Activated CD4-positive, alpha-beta T cell treated with anti-CD3 and anti-CD28 coated beads, Interleukin-2, amount 10 ng/mL, durations not matched to agents 24 days and 14 days (primary cell): ENCODE data around the gene KMT2B. TPM values are rescaled to one million over a fixed set of nuclear protein-coding genes. Genes with fewer than 3 reads are reported as not detected.

Experiments
- DNase-seq: peaks from one replicate; pipeline ENCODE4 v3.0.0; 2022
- H3K27ac Mint-ChIP-seq: one replicate; pipeline ENCODE4 v1.8.0; 2022; ENCODE audit warnings: mild to moderate bottlenecking, mixed read lengths
- H3K27me3 Mint-ChIP-seq: one replicate; pipeline ENCODE4 v1.8.0; 2022; ENCODE audit warnings: mixed read lengths
- H3K36me3 Mint-ChIP-seq: one replicate; pipeline ENCODE4 v1.8.0; 2022; ENCODE audit warnings: low read depth, mild to moderate bottlenecking, mixed read lengths
- H3K4me1 Mint-ChIP-seq: one replicate; pipeline ENCODE4 v1.8.0; 2021; ENCODE audit warnings: mixed read lengths
- H3K4me3 Mint-ChIP-seq: one replicate; pipeline ENCODE4 v1.8.0; 2022; ENCODE audit warnings: mild to moderate bottlenecking, moderate library complexity, mixed read lengths
- H3K9me3 Mint-ChIP-seq: one replicate; pipeline ENCODE4 v1.8.0; 2021; ENCODE audit warnings: mixed read lengths
- intact Hi-C: fragments of 100-400 bp; cut with micrococcal nuclease; formaldehyde crosslinking; loops from one replicate; pipeline ENCODE4 v1.15.1; 2023
- total RNA-seq: library from RNA; stranded (reverse); gene quantifications from 2 replicates; pipeline ENCODE4 v1.2.3, GENCODE V29; 2022

KMT2B gene
- total RNA-seq, 1 donor from 2014 or later: 64.5 TPM

GRCh38 chr19:35696835-35697234 lies 21.0 kb upstream of the KMT2B start:
- intact Hi-C loops: no loop called here
- no peaks in the 10 kb centered on the region for H3K36me3 Mint-ChIP-seq
- DNase-seq: peak; percentile 69
- no peaks in the 10 kb centered on the region for H3K9me3 Mint-ChIP-seq
- H3K4me3 Mint-ChIP-seq: no peak overlapping the region
- peak overlapping the region; percentile 48 for H3K27ac Mint-ChIP-seq
- H3K27me3 Mint-ChIP-seq: no peaks in the 10 kb centered on the region
- H3K4me1 Mint-ChIP-seq: peaks cover 16% of the 10 kb centered on the region

DNA sequence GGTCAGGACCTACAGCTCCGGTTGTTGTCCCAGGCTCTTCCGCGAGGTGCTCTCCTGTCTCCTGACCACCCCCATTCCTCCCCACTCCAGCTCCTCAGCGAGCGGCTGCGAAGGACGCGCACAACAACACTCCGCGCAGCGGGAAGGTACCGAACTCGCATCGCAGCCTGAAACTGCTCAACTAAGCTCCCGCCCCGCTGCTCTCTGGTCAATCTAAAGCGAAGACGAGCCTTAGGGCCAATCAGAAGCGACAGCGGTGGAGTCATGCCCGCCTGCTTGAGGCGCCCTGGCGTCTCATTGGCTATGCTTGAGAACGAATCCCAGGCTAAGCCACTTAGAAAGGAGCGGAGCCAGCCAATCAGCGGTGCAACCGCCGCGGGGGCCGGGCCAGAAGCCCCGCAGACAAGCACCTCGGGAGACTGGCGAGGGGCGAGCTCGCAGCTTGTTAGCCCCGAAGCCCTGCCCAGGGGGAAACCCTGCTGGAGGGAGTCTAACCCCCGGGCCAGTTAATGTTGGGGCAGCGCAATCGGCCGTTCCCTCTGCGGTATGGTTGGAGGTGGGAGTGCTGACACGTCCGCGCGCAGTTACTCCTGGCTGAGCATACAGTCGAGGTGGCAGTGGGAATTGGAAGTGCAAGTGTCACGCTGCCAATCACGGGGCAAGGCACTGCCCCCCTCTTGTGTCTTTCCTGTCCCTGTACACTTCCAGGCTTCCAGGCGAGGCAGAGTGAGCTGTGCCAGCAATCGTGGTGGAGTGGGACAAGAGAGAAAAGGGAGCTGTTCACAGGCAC lies 15.4 kb upstream of the KMT2B start:
- Mint-ChIP-seq H3K36me3 (peaks cover 2% of the 10 kb centered on the region), H3K4me1 (peaks cover 7% of the 10 kb centered on the region), H3K9me3 (no peaks in the 10 kb centered on the region), H3K27me3 (no peaks in the 10 kb centered on the region), H3K4me3 (peak overlapping the region; percentile 89), H3K27ac (peak overlapping the region; percentile 92)
- intact Hi-C loops: loop anchor here (1.0 kb wide), 2 partner anchors 9 to 15 kb away; no protein-coding TSS in a partner anchor
- peak; percentile 98 for DNase-seq

- DNase-seq: no peak
- Mint-ChIP-seq H3K27ac (no peak overlapping the region), H3K27me3 (no peaks in the 10 kb centered on the region), H3K4me1 (peaks cover 7% of the 10 kb centered on the region), H3K9me3 (no peaks in the 10 kb centered on the region), H3K4me3 (no peak overlapping the region), H3K36me3 (peaks cover 2% of the 10 kb centered on the region)
- intact Hi-C loops: no loop called here
Observed at GRCh38 chr19:35703343-35703742, 14.5 kb upstream of the KMT2B start.

- peak; percentile 72 for DNase-seq
- intact Hi-C loops: no loop called here
- H3K4me1 Mint-ChIP-seq: peaks cover 7% of the 10 kb centered on the region
- H3K4me3 Mint-ChIP-seq: no peak within 1 kb of the TSS
- H3K27me3 Mint-ChIP-seq: no peaks in the 10 kb centered on the region
- no peak within 1 kb of the TSS for H3K27ac Mint-ChIP-seq
- H3K36me3 Mint-ChIP-seq: peaks cover 2% of the 10 kb centered on the region
- H3K9me3 Mint-ChIP-seq: no peaks in the 10 kb centered on the region
Observed at GRCh38 chr19:35704218-35704617, 13.6 kb upstream of the KMT2B start, which contains the start of gene ZBTB32. TSS of gene ZBTB32 (plus strand) at chr19:35704558. CDS start at chr19:35714627, 10,069 bp downstream.

- H3K27ac Mint-ChIP-seq: no peak overlapping the region
- H3K27me3 Mint-ChIP-seq: no peaks in the 10 kb centered on the region
- H3K36me3 Mint-ChIP-seq: peaks cover 2% of the 10 kb centered on the region
- no peaks in the 10 kb centered on the region for H3K9me3 Mint-ChIP-seq
- DNase-seq: no peak
- H3K4me3 Mint-ChIP-seq: no peak overlapping the region
- intact Hi-C loops: no loop called here
- H3K4me1 Mint-ChIP-seq: peaks cover 25% of the 10 kb centered on the region
Observed at GRCh38 chr19:35708391-35708790, 9.4 kb upstream of the KMT2B start.

DNA sequence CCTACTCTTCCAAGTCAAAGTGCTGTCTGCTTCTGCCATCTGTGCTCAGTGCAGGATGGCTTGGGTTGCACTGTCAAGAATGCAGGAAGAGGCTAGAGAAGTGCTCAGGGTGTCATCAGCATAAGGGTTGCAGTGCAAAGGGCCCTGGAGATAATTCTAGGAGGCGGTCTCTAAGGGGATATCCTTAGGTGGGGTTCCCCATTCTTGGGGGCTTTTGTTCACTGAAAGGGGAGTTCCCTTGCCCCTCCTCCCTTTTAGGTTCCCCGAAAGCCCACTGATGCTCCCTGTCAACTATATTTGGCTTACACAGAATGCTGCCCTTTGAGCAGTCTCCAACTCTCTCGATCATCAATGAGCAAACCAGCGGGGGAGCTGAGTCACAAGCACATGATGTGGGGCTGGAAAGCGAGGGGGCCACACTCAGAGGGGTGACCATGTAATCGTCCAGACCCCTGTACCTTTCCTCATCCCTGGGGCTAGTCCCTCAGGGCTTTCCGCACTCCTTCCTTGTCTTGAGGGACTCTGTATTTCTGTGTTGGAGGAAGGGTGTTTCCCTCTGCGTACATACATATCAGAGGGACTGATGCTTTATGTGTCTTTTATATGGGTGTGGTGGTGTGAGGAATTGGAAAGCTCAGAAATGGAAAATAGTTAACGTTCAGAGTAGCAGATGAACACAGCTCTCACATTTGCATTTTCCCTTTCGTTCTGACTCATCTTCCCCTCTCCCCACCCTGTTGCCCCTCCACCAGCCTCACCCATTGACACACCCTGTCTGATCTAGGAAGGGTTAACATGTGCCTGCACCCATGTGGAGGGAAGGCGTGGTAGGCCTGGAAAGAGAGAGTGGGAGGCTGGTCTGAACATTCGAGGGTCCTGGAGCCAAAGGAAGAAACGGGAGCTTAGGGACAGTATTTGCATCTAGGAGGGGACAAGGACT lies 6.7 kb upstream of the KMT2B start:
- peaks cover 42% of the 10 kb centered on the region for H3K4me1 Mint-ChIP-seq
- intact Hi-C loops: loop anchor here (1.0 to 5.0 kb wide), 3 partner anchors 9 to 84 kb away; partner anchors contain the start of gene RBM42
- H3K36me3 Mint-ChIP-seq: peaks cover 26% of the 10 kb centered on the region
- no peaks in the 10 kb centered on the region for H3K9me3 Mint-ChIP-seq
- peak; percentile 89 for DNase-seq
- H3K27ac Mint-ChIP-seq: peak overlapping the region; percentile 96
- H3K4me3 Mint-ChIP-seq: peak overlapping the region; percentile 65
- no peaks in the 10 kb centered on the region for H3K27me3 Mint-ChIP-seq

DNA sequence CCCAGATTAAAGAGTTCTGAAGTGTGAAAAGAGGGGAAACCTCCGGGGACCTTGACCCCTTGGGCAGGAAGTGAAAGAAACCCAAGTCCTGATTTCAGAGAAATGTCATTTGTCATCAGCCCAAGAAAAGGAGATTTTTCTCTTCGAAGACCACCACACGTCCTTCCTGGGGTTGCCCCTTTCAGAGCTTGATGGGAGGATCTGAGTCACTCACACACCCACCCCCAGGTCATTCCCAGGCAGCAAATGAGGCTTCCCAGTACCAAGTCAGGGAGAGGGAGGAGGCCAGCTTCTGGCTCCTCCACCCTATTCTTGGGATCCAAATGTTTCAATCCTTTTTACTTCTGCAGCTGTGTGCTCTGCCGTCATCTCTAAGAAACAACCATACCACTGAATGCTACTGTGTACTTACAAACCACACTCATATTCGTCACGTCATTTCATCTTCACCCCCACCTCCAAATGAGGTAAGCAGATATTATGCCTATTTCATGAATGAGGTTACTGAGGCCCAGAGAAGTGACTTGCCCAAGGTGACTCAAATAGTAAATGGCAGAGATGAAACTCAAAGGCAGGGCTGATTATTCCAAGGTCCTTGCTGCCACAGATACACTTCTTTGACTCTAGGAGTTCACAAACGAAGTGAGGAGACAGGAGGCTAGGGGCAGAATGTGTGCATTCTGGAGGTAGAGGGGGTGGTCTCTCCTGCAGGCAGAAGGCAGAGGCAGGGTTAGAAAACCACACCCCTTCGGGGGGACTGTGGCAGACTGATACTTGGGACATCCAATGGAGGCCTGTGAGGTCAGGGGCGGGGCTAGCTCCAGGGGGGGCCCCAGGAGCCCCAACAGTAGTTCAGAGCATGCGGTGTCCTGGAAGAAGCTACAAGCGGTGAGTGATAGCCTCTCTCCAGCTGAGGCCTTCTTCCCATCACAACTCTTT lies 5.0 kb upstream of the KMT2B start:
- peak overlapping the region; percentile 92 for H3K4me3 Mint-ChIP-seq
- intact Hi-C loops: loop anchor here (1.0 to 5.0 kb wide), 2 partner anchors 29 to 86 kb away; partner anchors contain the start of genes IGFLR1 and RBM42
- H3K36me3 Mint-ChIP-seq: peaks cover 37% of the 10 kb centered on the region
- H3K27me3 Mint-ChIP-seq: no peaks in the 10 kb centered on the region
- peak; percentile 90 for DNase-seq
- peak overlapping the region; percentile 96 for H3K27ac Mint-ChIP-seq
- H3K9me3 Mint-ChIP-seq: no peaks in the 10 kb centered on the region
- peaks cover 48% of the 10 kb centered on the region for H3K4me1 Mint-ChIP-seq

DNA sequence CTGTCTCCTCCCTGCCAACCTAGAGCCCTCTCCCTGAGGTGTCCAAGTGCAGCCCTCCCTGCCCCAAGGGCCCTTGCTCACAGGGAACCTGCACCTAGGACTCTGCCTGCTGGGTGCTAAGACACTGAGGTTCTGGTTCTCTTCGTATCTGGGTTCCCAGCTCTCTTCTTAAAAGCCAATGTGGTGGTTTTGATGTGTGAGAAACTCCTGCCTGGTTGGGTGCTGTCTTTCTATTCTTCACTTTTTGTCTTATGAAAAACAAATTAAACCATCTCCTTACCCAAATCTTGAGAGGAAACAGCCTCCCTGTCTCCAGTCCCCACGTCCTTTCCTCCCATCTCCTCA lies 4.3 kb upstream of the KMT2B start:
- DNase-seq: no peak
- H3K27me3 Mint-ChIP-seq: no peaks in the 10 kb centered on the region
- peaks cover 37% of the 10 kb centered on the region for H3K36me3 Mint-ChIP-seq
- H3K27ac Mint-ChIP-seq: peak overlapping the region; percentile 96
- H3K4me1 Mint-ChIP-seq: peaks cover 48% of the 10 kb centered on the region
- peak overlapping the region; percentile 92 for H3K4me3 Mint-ChIP-seq
- intact Hi-C loops: loop anchor here (1.0 to 5.0 kb wide), 2 partner anchors 29 to 86 kb away; partner anchors contain the start of genes IGFLR1 and RBM42
- H3K9me3 Mint-ChIP-seq: no peaks in the 10 kb centered on the region

GRCh38 chr19:35713904-35714495 lies 3.8 kb upstream of the KMT2B start:
- Mint-ChIP-seq H3K9me3 (no peaks in the 10 kb centered on the region), H3K27ac (peak overlapping the region; percentile 96), H3K27me3 (no peaks in the 10 kb centered on the region), H3K4me3 (peak overlapping the region; percentile 92), H3K36me3 (peaks cover 39% of the 10 kb centered on the region), H3K4me1 (peaks cover 51% of the 10 kb centered on the region)
- peak; percentile 66 for DNase-seq
- intact Hi-C loops: loop anchor here (1.0 to 5.0 kb wide), 2 partner anchors 28 to 87 kb away; partner anchors contain the start of genes IGFLR1 and RBM42

- Mint-ChIP-seq H3K4me3 (peak overlapping the region; percentile 92), H3K27me3 (no peaks in the 10 kb centered on the region), H3K36me3 (peaks cover 43% of the 10 kb centered on the region), H3K4me1 (peaks cover 57% of the 10 kb centered on the region), H3K27ac (peak overlapping the region; percentile 96), H3K9me3 (no peaks in the 10 kb centered on the region)
- peak; percentile 80 for DNase-seq
- intact Hi-C loops: loop anchor here (5.0 kb wide), 2 partner anchors 87 to 167 kb away; partner anchors contain the start of genes RBM42 and TMEM147
Observed at GRCh38 chr19:35714601-35715354, 3.0 kb upstream of the KMT2B start.

DNA sequence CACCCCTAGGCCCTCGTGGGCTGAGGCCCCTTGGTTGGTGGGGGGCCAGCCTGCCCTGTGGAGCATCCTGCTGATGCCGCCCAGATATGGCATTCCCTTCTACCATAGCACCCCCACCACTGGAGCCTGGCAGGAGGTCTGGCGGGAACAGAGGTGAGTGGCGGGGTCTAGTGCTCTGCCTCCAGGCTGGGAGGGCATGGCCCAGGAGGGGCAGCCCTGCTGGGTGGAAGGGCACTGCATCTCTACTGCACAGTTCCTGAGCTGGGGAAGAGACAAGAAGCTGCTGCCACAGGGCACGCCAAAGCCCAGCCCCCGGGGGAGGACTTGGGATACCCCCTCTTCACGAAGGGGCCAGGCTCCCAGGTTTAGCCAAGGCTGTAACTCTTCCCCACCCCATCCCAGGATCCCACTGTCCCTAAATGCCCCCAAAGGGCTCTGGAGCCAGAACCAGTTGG lies 2.4 kb upstream of the KMT2B start:
- H3K4me1 Mint-ChIP-seq: peaks cover 56% of the 10 kb centered on the region
- DNase-seq: peak; percentile 71
- peak overlapping the region; percentile 92 for H3K4me3 Mint-ChIP-seq
- H3K36me3 Mint-ChIP-seq: peaks cover 47% of the 10 kb centered on the region
- H3K27me3 Mint-ChIP-seq: no peaks in the 10 kb centered on the region
- H3K27ac Mint-ChIP-seq: peak overlapping the region; percentile 93
- intact Hi-C loops: loop anchor here (5.0 kb wide), 1 partner anchor 168 kb away; the partner anchor contains the start of gene TMEM147
- H3K9me3 Mint-ChIP-seq: no peaks in the 10 kb centered on the region
